K562 (cell line): Measurements from ENCODE around the gene VTI1B. TPM values are rescaled to one million over a fixed set of nuclear protein-coding genes. Genes with fewer than 3 reads are reported as not detected.

Experiments used
- BCLAF1 ChIP-seq, 2 experiments: fragments of 450-650 bp in 1 of 2; IDR thresholded peaks; 2 replicates each; pipeline ENCODE4 v1.6.1; 2011 to 2017; ENCODE audit warnings: low read depth in 2 of 2, antibody characterized with exemption in 1 of 2, borderline replicate concordance in 1 of 2, low read length in 1 of 2, mild to moderate bottlenecking in 1 of 2, mixed read lengths in 1 of 2; ENCODE audit not compliant: control insufficient read depth in 1 of 2
- CEBPZ ChIP-seq: fragments of 150-350 bp; IDR thresholded peaks from 2 replicates; pipeline ENCODE4 v1.6.1; 2014; ENCODE audit warnings: low read depth, mild to moderate bottlenecking, low read length, borderline replicate concordance
- CHD4 ChIP-seq: fragments of 200-600 bp; sonication (generic); IDR thresholded peaks from 3 replicates; pipeline ENCODE4 v1.6.1; 2012; ENCODE audit warnings: low read depth, mild to moderate bottlenecking, mixed read lengths, low read length, inconsistent platforms; ENCODE audit not compliant: insufficient read depth, insufficient replicate concordance, poor library complexity, severe bottlenecking
- CREM ChIP-seq: IDR thresholded peaks from 2 replicates; pipeline ENCODE4 v1.6.1; 2014; ENCODE audit warnings: antibody characterized with exemption, low read depth
- DPF2 ChIP-seq: fragments of 450-650 bp; IDR thresholded peaks from 2 replicates; pipeline ENCODE4 v1.6.1; 2016
- ETS2 ChIP-seq: IDR thresholded peaks from 2 replicates; pipeline ENCODE4 v1.6.1; 2016; ENCODE audit warnings: borderline replicate concordance, missing genetic modification characterization, mild to moderate bottlenecking, moderate library complexity, missing compliant biosample characterization; ENCODE audit not compliant: poor library complexity, severe bottlenecking
- FOSL1 ChIP-seq: fragments of 200-800 bp; sonication (Bioruptor generic); conservative IDR thresholded peaks from 2 replicates; pipeline ENCODE4 v1.6.1; 2016; ENCODE audit warnings: missing genetic modification characterization, missing compliant biosample characterization
- ILF3 ChIP-seq: fragments of 450-650 bp; IDR thresholded peaks from 2 replicates; pipeline ENCODE4 v1.6.1; 2018; ENCODE audit warnings: antibody characterized with exemption, mild to moderate bottlenecking, moderate library complexity, borderline replicate concordance
- LARP7 ChIP-seq: fragments of 450-650 bp; IDR thresholded peaks from 2 replicates; pipeline ENCODE4 v1.6.1; 2016
- MTF1 ChIP-seq: fragments of 250-450 bp; sonication (Bioruptor Pico); IDR thresholded peaks from 2 replicates; pipeline ENCODE4 v1.9.0; 2021; ENCODE audit warnings: moderate library complexity, mild to moderate bottlenecking, inconsistent platforms, borderline replicate concordance
- MXI1 ChIP-seq: IDR thresholded peaks from 2 replicates; pipeline ENCODE4 v1.6.1; 2011; ENCODE audit warnings: low read depth, mild to moderate bottlenecking, improper control_type of control experiment, low read length
- NFYB ChIP-seq: IDR thresholded peaks from 2 replicates; pipeline ENCODE4 v1.6.1; 2011; ENCODE audit warnings: mild to moderate bottlenecking, moderate library complexity; ENCODE audit not compliant: insufficient read length; ENCODE audit errors: extremely low read depth
- PATZ1 ChIP-seq: fragments of 250-450 bp; sonication (Bioruptor Pico); IDR thresholded peaks from 2 replicates; pipeline ENCODE4 v1.5.0; 2020; ENCODE audit warnings: mild to moderate bottlenecking, borderline replicate concordance
- PKNOX1 ChIP-seq: fragments of 450-650 bp; IDR thresholded peaks from 2 replicates; pipeline ENCODE4 v1.6.1; 2016
- POLR2AphosphoS5 ChIP-seq: IDR thresholded peaks from 2 replicates; pipeline ENCODE4 v1.6.1; 2011; ENCODE audit warnings: mild to moderate bottlenecking, low read depth, low read length, moderate library complexity; ENCODE audit not compliant: control insufficient read depth, insufficient read depth
- RNF2 ChIP-seq: sonication (generic); IDR thresholded peaks from 2 replicates; pipeline ENCODE4 v1.6.1; 2016
- SIN3B ChIP-seq: fragments of 450-650 bp; IDR thresholded peaks from 2 replicates; pipeline ENCODE4 v1.6.1; 2017; ENCODE audit warnings: low read depth, mild to moderate bottlenecking, moderate library complexity
- ZFPM2 ChIP-seq: fragments of 250-450 bp; sonication (Bioruptor Pico); IDR thresholded peaks from 2 replicates; pipeline ENCODE4 v1.5.1; 2022; ENCODE audit warnings: mild to moderate bottlenecking
- polyA plus RNA-seq, 8 experiments: library from polyadenylated mRNA; depleted of rRNA in 4 of 8; stranded (reverse) in 5 of 8; unstranded in 3 of 8; fragments of >200 nt; fragmentation: Nextera tagmentation in 2 of 8; fragmentation: Illumina TruSeq in 1 of 8; extraction: Ambion mirVana in 2 of 8; extraction: Trizol in 1 of 8; gene quantifications; 2 replicates each; pipeline versions ENCODE4 v1.2.1 to v1.2.3, GENCODE V29; 2011 to 2014; ENCODE audit warnings: inconsistent platforms in 1 of 8, missing spikeins in 1 of 8
- total RNA-seq, 7 experiments: library from RNA; depleted of rRNA in 6 of 7; stranded (reverse); fragments of >200 nt in 6 of 7; fragmentation: Illumina TruSeq in 2 of 7; extraction: Trizol in 2 of 7; gene quantifications; 2 replicates each; pipeline versions ENCODE4 v1.2.1 to v1.2.3, GENCODE V29; 2011 to 2021; ENCODE audit warnings: low replicate concordance in 1 of 7

The VTI1B gene
- total and polyA plus RNA-seq, 9 of the 15 experiments (the other 6 are each of a cell fraction or from before 2014, with no cell fraction given) = 7.8 to 69.8 (median 50.1) TPM

GRCh38 chr14:67694791-67695393, 20.5 kb upstream of the VTI1B start (continued):
- TF ChIP-seq NFYB = peak; percentile 79
- peak; percentile 26; the same call in 1 of the 2 replicates for TF ChIP-seq CREM
- peak; percentile 49; the same call in 1 of the 2 replicates for TF ChIP-seq DPF2
- 0 out of 2 replicates have a peak, but pooled peaks have one; percentile 12 for TF ChIP-seq FOSL1
- no peak for TF ChIP-seq PATZ1 (CRISPR knock-in tag)
- TF ChIP-seq CHD4 = no peak
- no peak for TF ChIP-seq CEBPZ
- TF ChIP-seq ILF3 = no peak
- TF ChIP-seq MTF1 (CRISPR knock-in tag) = no peak
- TF ChIP-seq LARP7 = no peak
- TF ChIP-seq PKNOX1 = peak; percentile 86
- no peak for TF ChIP-seq ETS2 (tag)
- no peak for TF ChIP-seq SIN3B
- TF ChIP-seq BCLAF1 (IDR thresholded peaks at IDR 0.05; ENCODE audit: borderline replicate concordance in 1 of 2, control insufficient read depth in 1 of 2, low read depth in 2 of 2, low read length in 1 of 2) = no peak
- no peak for TF ChIP-seq ZFPM2
- TF ChIP-seq RNF2 = no peak
- TF ChIP-seq MXI1 = no peak
- TF ChIP-seq POLR2AphosphoS5 = peak; percentile 62; the same call in 1 of the 2 replicates
